ENCODE results near the gene TLN1.
A peak's percentile ranks its signal among the peaks of the same experiment; 100 is the strongest.

Gene TLN1

GRCh38 chr9:35660966-35661415 lies 71.0 kb downstream of the TLN1 start:
- no peak for DNase-seq

DNA sequence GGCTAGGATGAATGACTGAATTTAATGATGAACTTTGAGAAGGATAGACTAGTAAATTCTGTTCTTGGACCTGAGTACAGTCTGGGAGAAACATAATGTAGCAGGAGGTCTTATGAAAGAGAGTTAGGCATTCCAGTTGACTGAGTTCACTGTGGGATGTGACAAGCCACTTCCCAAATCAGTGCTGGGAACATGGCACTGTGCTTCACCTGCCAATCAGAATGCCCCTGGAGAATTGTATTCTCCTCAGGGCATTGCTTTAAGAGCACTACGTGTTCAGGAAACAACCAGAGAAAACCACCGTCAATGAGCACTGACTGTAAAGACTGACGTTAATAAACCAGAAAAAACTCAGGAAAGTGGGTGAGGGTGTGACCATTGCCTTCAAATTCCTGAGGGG lies 72.7 kb downstream of the TLN1 start:
- no peak for DNase-seq

GRCh38 chr9:35658968-35659220 lies 73.1 kb downstream of the TLN1 start:
- no peak for DNase-seq

- peak; percentile 86 for DNase-seq
Observed at GRCh38 chr9:35658137-35658967, 73.6 kb downstream of the TLN1 start, which contains the start of gene CCDC107. TSS of gene CCDC107 (plus strand) at chr9:35658292. CDS start at chr9:35658380, 88 bp downstream.

DNA sequence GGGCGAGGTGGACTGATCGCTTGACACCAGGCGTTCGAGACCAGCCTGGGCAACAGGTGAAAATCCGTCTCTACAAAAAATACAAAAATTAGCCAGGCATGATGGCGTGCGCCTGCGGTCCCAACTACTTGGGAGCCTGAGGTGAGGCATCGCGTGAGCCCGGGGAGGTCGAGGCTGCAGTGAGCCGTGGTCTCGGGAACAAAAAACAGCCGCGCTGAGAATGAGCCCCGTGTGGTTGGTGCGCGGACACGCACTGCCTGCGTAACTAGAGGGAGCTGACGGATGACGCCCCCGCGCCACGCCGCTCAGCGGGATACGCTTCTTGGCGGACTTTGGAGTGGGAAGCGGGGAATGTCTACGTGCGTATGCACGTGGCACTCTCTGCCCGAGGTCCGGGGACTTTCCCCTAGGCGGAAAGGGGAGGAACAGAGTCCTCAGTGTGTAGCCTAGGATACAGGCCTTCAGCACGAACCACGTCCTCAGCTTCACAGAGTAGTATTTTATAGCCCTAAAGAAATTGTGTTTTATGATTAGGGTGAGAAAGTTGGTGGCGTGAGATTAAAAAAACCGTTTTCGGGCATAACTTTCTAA lies 74.4 kb downstream of the TLN1 start, which contains the start of gene RMRP:
TSS of gene RMRP (minus strand) at position 474 of the 591 bp plus-strand sequence.
- DNase-seq: peak; percentile 93 to 94

DNA sequence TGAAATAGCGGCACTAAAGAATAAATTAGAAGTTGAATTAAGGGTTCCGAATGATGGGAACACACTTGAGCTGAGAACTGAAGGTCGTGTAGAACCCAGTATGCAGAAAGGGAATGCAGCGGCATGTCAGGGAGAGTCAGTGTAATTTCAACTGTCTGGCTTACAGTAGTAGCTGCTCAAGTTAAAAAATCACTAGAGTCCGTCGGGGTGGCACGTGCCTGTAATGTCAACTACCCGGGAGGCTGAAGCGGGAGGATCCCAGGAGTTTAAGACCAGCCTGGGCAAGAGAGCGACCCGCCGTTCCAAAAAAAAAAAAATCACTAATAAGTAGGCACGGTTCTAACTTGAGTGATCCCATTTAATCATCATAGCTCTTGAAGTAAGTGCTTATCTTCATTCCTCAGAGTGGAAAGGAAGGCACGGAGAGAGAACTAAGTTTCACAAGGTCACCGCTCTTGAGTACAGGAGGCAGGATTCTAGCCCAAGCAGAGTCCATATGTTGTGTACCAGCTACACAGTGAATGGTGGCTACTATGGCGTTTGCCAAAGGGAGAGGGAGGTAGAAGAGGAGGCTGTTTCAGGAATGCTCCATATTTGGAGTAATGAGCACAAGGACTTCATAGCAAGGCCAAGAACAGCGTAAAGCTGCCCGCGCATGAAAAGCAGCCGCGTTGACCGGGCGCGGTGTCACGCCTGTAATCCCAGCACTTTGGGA lies 75.0 kb downstream of the TLN1 start:
- no peak for DNase-seq

GRCh38 chr9:35656348-35656747 lies 75.6 kb downstream of the TLN1 start:
- no peak for DNase-seq

DNA sequence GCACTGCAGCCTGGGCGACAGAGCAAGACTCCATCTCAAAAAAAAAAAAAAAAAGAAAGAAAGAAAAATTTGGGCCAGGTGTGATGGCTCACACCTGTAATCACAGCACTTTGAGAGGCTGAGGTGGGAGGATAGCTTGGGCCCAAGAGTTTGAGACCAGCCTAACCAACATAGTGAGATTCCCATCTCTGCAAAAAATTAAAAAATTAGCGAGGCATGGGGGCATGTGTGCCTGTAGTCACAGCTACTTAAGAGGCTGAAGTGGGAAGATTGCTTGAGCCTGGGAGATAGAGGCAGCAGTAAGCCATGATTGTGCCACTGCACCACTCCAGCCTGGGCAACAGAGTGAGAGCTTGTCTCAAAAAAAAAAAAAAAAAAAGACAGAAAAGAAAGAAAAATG lies 78.4 kb downstream of the TLN1 start:
- no peak for DNase-seq

GRCh38 chr9:35652829-35653209 lies 79.2 kb downstream of the TLN1 start:
- no peak for DNase-seq

- DNase-seq: no peak
Observed at GRCh38 chr9:35651956-35652828, 79.8 kb downstream of the TLN1 start.

DNA sequence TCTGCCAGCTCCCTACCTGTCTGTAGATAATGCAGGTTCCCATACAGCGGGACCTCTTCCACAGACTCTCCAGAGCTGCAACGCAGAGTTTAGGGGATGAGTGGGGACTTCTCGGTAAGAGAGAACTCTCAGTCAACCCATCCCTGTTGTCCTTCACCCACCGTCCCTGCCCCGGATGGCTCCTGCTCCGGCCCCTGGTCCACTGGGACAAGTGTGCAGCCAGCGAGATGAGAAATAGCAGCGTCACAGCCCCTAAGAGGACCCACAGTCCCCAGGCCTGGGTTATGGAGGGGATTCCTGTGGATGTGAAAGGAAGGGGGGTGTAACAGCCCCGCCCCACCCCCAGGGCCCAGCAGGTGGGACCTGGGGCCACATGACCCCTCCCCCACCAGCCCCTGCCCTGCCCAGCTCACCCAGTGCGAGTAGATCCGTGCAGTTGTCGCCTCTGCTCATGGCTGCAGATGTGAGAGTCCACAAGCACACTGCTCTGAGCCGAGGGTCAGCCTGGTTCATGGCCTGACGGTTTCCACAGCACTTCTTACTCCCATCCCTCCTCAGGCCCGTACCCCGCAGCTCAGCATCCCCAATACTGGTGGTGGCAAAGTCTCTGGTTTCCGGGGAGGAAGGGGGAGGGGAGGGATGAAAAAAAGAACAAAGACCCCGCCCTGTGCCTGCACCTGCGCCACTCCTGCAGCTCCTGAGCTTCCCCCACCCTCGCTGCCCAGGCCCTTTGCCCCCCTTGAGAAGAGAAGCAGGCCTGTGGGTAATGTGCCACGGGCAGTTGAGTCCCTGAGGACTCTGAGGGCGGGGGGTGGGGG lies 81.4 kb downstream of the TLN1 start, which contains the start of gene SIT1:
TSS of gene SIT1 (minus strand) at position 591 of the 818 bp plus-strand sequence. CDS start at position 513, 78 bp downstream.
- DNase-seq: peak; percentile 29 to 50

GRCh38 chr9:35649431-35650340 lies 82.3 kb downstream of the TLN1 start:
- peak in 1 of 2 donors; percentile 46 for DNase-seq
